SIG-M5 (cell line): ENCODE results near the gene ARHGEF7.
"Not testable (repeated sequence)": the region's sequence is repeated elsewhere in the genome, so short reads cannot be mapped to it uniquely, and the experiment has no call there.

Experiments
- DNase-seq: peaks from one replicate; lab custom pipeline; 2025; lab: John Stamatoyannopoulos, UW

The ARHGEF7 gene

GRCh38 chr13:111253365-111253872 is 138.3 kb downstream of the ARHGEF7 start:
- no peak for DNase-seq

GRCh38 chr13:111255228-111255790 is 140.2 kb downstream of the ARHGEF7 start:
- DNase-seq = no peak

GRCh38 chr13:111256458-111256857 is 141.3 kb downstream of the ARHGEF7 start:
- DNase-seq = no peak

GRCh38 chr13:111256946-111257345 is 141.8 kb downstream of the ARHGEF7 start:
- DNase-seq = no peak

GRCh38 chr13:111257899-111258298 is 142.8 kb downstream of the ARHGEF7 start:
- not testable (repeated sequence) for DNase-seq

- DNase-seq = no peak
Measured at GRCh38 chr13:111258637-111259036, 143.5 kb downstream of the ARHGEF7 start.

GRCh38 chr13:111259058-111259457 is 143.9 kb downstream of the ARHGEF7 start:
- DNase-seq = no peak

GRCh38 chr13:111261326-111261725 is 146.2 kb downstream of the ARHGEF7 start:
- no peak for DNase-seq

- no peak for DNase-seq
Measured at GRCh38 chr13:111262281-111262680, 147.2 kb downstream of the ARHGEF7 start.

- no peak for DNase-seq
Measured at GRCh38 chr13:111262715-111263114, 147.6 kb downstream of the ARHGEF7 start.

- no peak for DNase-seq
Measured at GRCh38 chr13:111263566-111263965, 148.5 kb downstream of the ARHGEF7 start.

- DNase-seq = no peak
Measured at GRCh38 chr13:111265006-111265700, 150.0 kb downstream of the ARHGEF7 start.

- no peak for DNase-seq
Measured at GRCh38 chr13:111265701-111266035, 150.6 kb downstream of the ARHGEF7 start.

- DNase-seq = no peak
Measured at GRCh38 chr13:111267205-111267604, 152.1 kb downstream of the ARHGEF7 start.

GRCh38 chr13:111267784-111268183 is 152.7 kb downstream of the ARHGEF7 start:
- DNase-seq = no peak

- DNase-seq = no peak
Measured at GRCh38 chr13:111269508-111269907, 154.4 kb downstream of the ARHGEF7 start.

- DNase-seq = no peak
Measured at GRCh38 chr13:111270126-111270525, 155.0 kb downstream of the ARHGEF7 start.

GRCh38 chr13:111270765-111271698 is 155.9 kb downstream of the ARHGEF7 start:
- DNase-seq = no peak

GRCh38 chr13:111272117-111272516 is 157.0 kb downstream of the ARHGEF7 start:
- no peak for DNase-seq

GRCh38 chr13:111275382-111275781 is 160.3 kb downstream of the ARHGEF7 start:
- no peak for DNase-seq

- no peak for DNase-seq
Measured at GRCh38 chr13:111275995-111276618, 161.0 kb downstream of the ARHGEF7 start.

- no peak for DNase-seq
Measured at GRCh38 chr13:111278258-111278657, 163.1 kb downstream of the ARHGEF7 start.
